Neuronal stem cell (in vitro differentiated cells): ENCODE measurements around the gene COQ8A.
"Not testable (repeated sequence)": the region's sequence is repeated elsewhere in the genome, so short reads cannot be mapped to it uniquely, and the experiment has no call there.

Experiments
- DNase-seq: peaks from one replicate; pipeline ENCODE4 v3.0.0-alpha.2; 2013; ENCODE audit warnings: low spot score
- H2AFZ ChIP-seq: one replicate; pipeline ENCODE4 v1.6.1; 2013; ENCODE audit warnings: mild to moderate bottlenecking, low read length, inconsistent platforms
- H2AK5ac ChIP-seq: 2 replicates; pipeline ENCODE4 v1.6.1; 2013; ENCODE audit warnings: low read depth, mild to moderate bottlenecking, inconsistent platforms, low read length, moderate library complexity, mixed read lengths
- H2BK120ac ChIP-seq: 2 replicates; pipeline ENCODE4 v1.6.1; 2013; ENCODE audit warnings: low read depth, mild to moderate bottlenecking, inconsistent platforms, low read length, moderate library complexity, mixed read lengths
- H2BK12ac ChIP-seq: one replicate; pipeline ENCODE4 v1.6.1; 2013; ENCODE audit warnings: low read length, inconsistent platforms
- H2BK15ac ChIP-seq: 2 replicates; pipeline ENCODE4 v1.6.1; 2013; ENCODE audit warnings: mild to moderate bottlenecking, low read length, inconsistent platforms, mixed read lengths
- H2BK5ac ChIP-seq: one replicate; pipeline ENCODE4 v1.6.1; 2013; ENCODE audit warnings: inconsistent platforms, mild to moderate bottlenecking, low read length, moderate library complexity
- H3K14ac ChIP-seq: one replicate; pipeline ENCODE4 v1.6.1; 2013; ENCODE audit warnings: low read length, inconsistent platforms
- H3K18ac ChIP-seq: 2 replicates; pipeline ENCODE4 v1.6.1; 2013; ENCODE audit warnings: low read length, inconsistent platforms
- H3K23ac ChIP-seq: 2 replicates; pipeline ENCODE4 v1.6.1; 2013; ENCODE audit warnings: low read depth, mild to moderate bottlenecking, mixed read lengths, low read length, inconsistent platforms; ENCODE audit not compliant: poor library complexity
- H3K27ac ChIP-seq: replicated peaks from 3 replicates; pipeline ENCODE4 v1.5.1; 2013; ENCODE audit warnings: low read length, inconsistent platforms
- H3K27me3 ChIP-seq, 3 experiments: 2 replicates each; pipeline ENCODE4 v1.6.1; 2013; ENCODE audit warnings: low read length in 3 of 3, mild to moderate bottlenecking in 2 of 3, inconsistent platforms in 1 of 3, low read depth in 1 of 3, mixed read lengths in 1 of 3, moderate library complexity in 1 of 3; ENCODE audit not compliant: control insufficient read depth in 3 of 3, insufficient read depth in 3 of 3
- H3K36me3 ChIP-seq, 2 donors: replicated peaks in 1 of 2; 2 replicates each; pipeline ENCODE4 v1.6.1; 2013; ENCODE audit warnings: low read length in 2 of 2; ENCODE audit not compliant: control insufficient read depth in 2 of 2, insufficient read depth in 2 of 2
- H3K4ac ChIP-seq: 2 replicates; pipeline ENCODE4 v1.6.1; 2013; ENCODE audit warnings: inconsistent platforms, mild to moderate bottlenecking, low read length, moderate library complexity
- H3K4me1 ChIP-seq, 2 donors: 1 replicate in 1 of 2; 2 replicates in 1 of 2; pipeline ENCODE4 v1.6.1; 2013; ENCODE audit warnings: low read length in 2 of 2, low read depth in 1 of 2; ENCODE audit not compliant: control insufficient read depth in 2 of 2, insufficient read depth in 1 of 2
- H3K4me2 ChIP-seq: one replicate; pipeline ENCODE4 v1.6.1; 2013; ENCODE audit warnings: mild to moderate bottlenecking, low read length, inconsistent platforms; ENCODE audit not compliant: insufficient read depth, poor library complexity, severe bottlenecking
- H3K4me3 ChIP-seq, 2 donors: 2 replicates each; pipeline ENCODE4 v1.5.1; 2013; ENCODE audit warnings: low read length in 2 of 2, mild to moderate bottlenecking in 2 of 2, inconsistent platforms in 1 of 2, moderate library complexity in 1 of 2
- H3K79me1 ChIP-seq: one replicate; pipeline ENCODE4 v1.6.1; 2013; ENCODE audit warnings: low read depth, mild to moderate bottlenecking, inconsistent platforms, low read length, moderate library complexity
- H3K9ac ChIP-seq: one replicate; pipeline ENCODE4 v1.6.1; 2013; ENCODE audit warnings: mild to moderate bottlenecking, low read depth, low read length, inconsistent platforms; ENCODE audit not compliant: poor library complexity
- H3K9me3 ChIP-seq, 2 donors: replicated peaks in 1 of 2; 2 replicates each; pipeline versions ENCODE3 to v1.6.1; 2013; ENCODE audit warnings: low read length in 2 of 2, mild to moderate bottlenecking in 2 of 2, inconsistent platforms in 1 of 2, low read depth in 1 of 2, mixed read lengths in 1 of 2, moderate library complexity in 1 of 2; ENCODE audit not compliant: control insufficient read depth in 2 of 2, insufficient read depth in 1 of 2
- H4K8ac ChIP-seq: one replicate; pipeline ENCODE4 v1.6.1; 2013; ENCODE audit warnings: low read depth, mild to moderate bottlenecking, inconsistent platforms, low read length, moderate library complexity
- H4K91ac ChIP-seq: one replicate; pipeline ENCODE4 v1.6.1; 2013; ENCODE audit warnings: low read length, low read depth, mild to moderate bottlenecking, inconsistent platforms; ENCODE audit not compliant: poor library complexity
- WGBS, 2 donors: extraction: QIAGEN DNeasy Blood & Tissue Kit; methylation state at CpG; one replicate each; pipeline ENCODE4 v1.1.7; 2013; ENCODE audit warnings: missing lambda C conversion rate in 2 of 2, mixed read lengths in 1 of 2; ENCODE audit not compliant: insufficient read length in 2 of 2, insufficient replicate concordance in 1 of 2; ENCODE audit errors: extremely low coverage in 2 of 2; 5-methylcytosine and 5-hydroxymethylcytosine counted together

Gene COQ8A

GRCh38 chr1:226955857-226956256, 15.8 kb downstream of the COQ8A start:
- WGBS, 2 donors: no CpG with 5 or more reads among the region's 2 CpGs

GRCh38 chr1:226956942-226957713, 17.0 kb downstream of the COQ8A start:
- Histone ChIP-seq H2BK5ac (no peak overlapping the region), H3K23ac (no peak overlapping the region), H3K9me3 (peaks cover 5 to 8% of the 10 kb centered on the region in 2 donors), H3K9ac (no peak overlapping the region), H3K36me3 (no peaks in the 10 kb centered on the region), H2AK5ac (no peak overlapping the region), H3K27ac (no peak overlapping the region), H3K4me1 (peaks cover 1 to 3% of the 10 kb centered on the region in 2 donors), H3K4me3 (no peak overlapping the region), H2BK12ac (no peak overlapping the region), H2AFZ (no peak overlapping the region), H2BK15ac (no peak overlapping the region), H3K27me3 (no peaks in the 10 kb centered on the region), H4K8ac (no peak overlapping the region), H3K79me1 (peaks cover 3% of the 10 kb centered on the region), H3K4ac (no peak overlapping the region), H2BK120ac (no peak overlapping the region), H3K18ac (no peak overlapping the region), H4K91ac (no peak overlapping the region), H3K14ac (no peak overlapping the region), H3K4me2 (no peak overlapping the region)
- DNase-seq: no peak
- no CpG with 5 or more reads among the region's 6 CpGs for WGBS, 2 donors

More at GRCh38 chr1:226955857-226956256, 15.8 kb downstream of the COQ8A start:
- H2BK120ac ChIP-seq, H2BK5ac ChIP-seq, H3K4me1 ChIP-seq, H4K8ac ChIP-seq, H3K9ac ChIP-seq, H3K9me3 ChIP-seq, H3K36me3 ChIP-seq, H3K4ac ChIP-seq, H2BK12ac ChIP-seq, H4K91ac ChIP-seq, H3K18ac ChIP-seq, H2BK15ac ChIP-seq, H3K14ac ChIP-seq, H3K79me1 ChIP-seq, H3K23ac ChIP-seq, H3K4me3 ChIP-seq, H2AFZ ChIP-seq, H3K27ac ChIP-seq, DNase-seq, H2AK5ac ChIP-seq, H3K4me2 ChIP-seq, H3K27me3 ChIP-seq: not testable (repeated sequence)

- H3K4me3 ChIP-seq: no peak overlapping the region
- no peak overlapping the region for H2BK120ac ChIP-seq
- no peak overlapping the region for H3K4ac ChIP-seq
- H3K9me3 ChIP-seq: peaks cover 5 to 8% of the 10 kb centered on the region in 2 donors
- H3K9ac ChIP-seq: no peak overlapping the region
- H4K91ac ChIP-seq: no peak overlapping the region
- H3K4me2 ChIP-seq: no peak overlapping the region
- no peak for DNase-seq
- H2AFZ ChIP-seq: no peak overlapping the region
- H3K14ac ChIP-seq: no peak overlapping the region
- no peak overlapping the region for H4K8ac ChIP-seq
- H3K27me3 ChIP-seq: no peaks in the 10 kb centered on the region
- no peak overlapping the region for H2AK5ac ChIP-seq
- H3K79me1 ChIP-seq: peaks cover 3% of the 10 kb centered on the region
- H3K27ac ChIP-seq: no peak overlapping the region
- H3K18ac ChIP-seq: no peak overlapping the region
- H2BK15ac ChIP-seq: no peak overlapping the region
- H3K36me3 ChIP-seq: no peaks in the 10 kb centered on the region
- no CpG with 5 or more reads among the region's 11 CpGs for WGBS, 2 donors
- no peak overlapping the region for H2BK12ac ChIP-seq
- peaks cover 1 to 3% of the 10 kb centered on the region in 2 donors for H3K4me1 ChIP-seq
- no peak overlapping the region for H2BK5ac ChIP-seq
- no peak overlapping the region for H3K23ac ChIP-seq
Observed at GRCh38 chr1:226957714-226958113, 17.6 kb downstream of the COQ8A start.

DNA sequence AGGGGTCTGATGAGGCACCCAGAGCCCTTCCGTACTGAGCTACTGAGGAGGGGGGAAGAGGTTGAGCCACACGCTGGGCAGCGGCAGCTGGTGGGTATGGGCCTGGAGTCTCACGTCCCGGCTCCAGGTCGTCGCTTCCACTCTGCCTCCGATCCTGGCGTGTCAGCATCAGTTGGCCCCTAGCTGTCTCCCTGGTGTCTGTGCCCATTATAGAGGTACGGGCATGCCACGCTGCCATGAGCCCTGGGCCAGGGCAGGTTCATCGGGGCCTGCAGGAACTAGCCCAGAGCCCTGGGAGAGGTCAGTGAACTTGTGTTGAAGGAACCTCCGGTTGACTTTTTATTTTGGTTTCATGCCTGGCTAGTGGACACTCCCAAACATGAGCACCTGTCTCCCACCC, 18.2 kb downstream of the COQ8A start:
- peaks cover 5 to 8% of the 10 kb centered on the region in 2 donors for H3K9me3 ChIP-seq
- no peak overlapping the region for H2BK120ac ChIP-seq
- peak overlapping the region; percentile 26 for H2BK15ac ChIP-seq
- H2BK5ac ChIP-seq: no peak overlapping the region
- H3K4ac ChIP-seq: no peak overlapping the region
- no peaks in the 10 kb centered on the region for H3K36me3 ChIP-seq
- H2AK5ac ChIP-seq: no peak overlapping the region
- no peak overlapping the region for H3K27ac ChIP-seq
- no peak overlapping the region for H3K9ac ChIP-seq
- no peak overlapping the region for H3K4me2 ChIP-seq
- no peak overlapping the region for H3K4me3 ChIP-seq
- H4K91ac ChIP-seq: no peak overlapping the region
- WGBS, 2 donors: no CpG with 5 or more reads among the region's 13 CpGs
- peaks cover 3% of the 10 kb centered on the region for H3K79me1 ChIP-seq
- no peak overlapping the region for H2BK12ac ChIP-seq
- no peak overlapping the region for H3K23ac ChIP-seq
- peak overlapping the region; percentile 57 for H3K18ac ChIP-seq
- H3K14ac ChIP-seq: no peak overlapping the region
- H3K4me1 ChIP-seq: peaks cover 1 to 3% of the 10 kb centered on the region in 2 donors
- no peak overlapping the region for H4K8ac ChIP-seq
- H2AFZ ChIP-seq: no peak overlapping the region
- H3K27me3 ChIP-seq: no peaks in the 10 kb centered on the region
- no peak for DNase-seq
